ENCODE data around the gene TIPRL.

GRCh38 chr1:168159251-168159650 is 19.5 kb upstream of the TIPRL start:
- TF ChIP-seq TAF1 (IDR thresholded peaks at IDR 0.05; ENCODE audit: borderline replicate concordance, insufficient read depth, low read length) (no peak), FOXP2 (optimal IDR thresholded peaks at IDR 0.05; ENCODE audit: borderline replicate concordance, extremely low read depth, extremely low read length, insufficient read depth) (no peak), SIN3A (IDR thresholded peaks at IDR 0.05; ENCODE audit: borderline replicate concordance, insufficient read depth, low read length) (no peak)
